Measurements from ENCODE around the gene PPP1R1B.

Gene PPP1R1B

GRCh38 chr17:39623356-39623950, 3.3 kb upstream of the PPP1R1B start:
- peak; percentile 91 for TF ChIP-seq CTCF (IDR thresholded peaks at IDR 0.05; ENCODE audit: control insufficient read depth, extremely low read depth, insufficient read depth)
- DNase-seq (ENCODE audit: low read depth): peak; percentile 58
- no peak overlapping the region for H3K4me3 ChIP-seq (ENCODE audit: low read depth, low read length)

- no peak for TF ChIP-seq CTCF (IDR thresholded peaks at IDR 0.05; ENCODE audit: control insufficient read depth, extremely low read depth, insufficient read depth)
- no peak for DNase-seq (ENCODE audit: low read depth)
- no peak overlapping the region for H3K4me3 ChIP-seq (ENCODE audit: low read depth, low read length)
These were observed 2.4 kb upstream of the PPP1R1B start for GRCh38 chr17:39624313-39624712.

GRCh38 chr17:39625198-39625785, 1.5 kb upstream of the PPP1R1B start:
- TF ChIP-seq CTCF (IDR thresholded peaks at IDR 0.05; ENCODE audit: control insufficient read depth, extremely low read depth, insufficient read depth): no peak
- DNase-seq (ENCODE audit: low read depth): no peak

GRCh38 chr17:39627047-39627711, 427 bp downstream of the PPP1R1B start:
- TF ChIP-seq CTCF (IDR thresholded peaks at IDR 0.05; ENCODE audit: control insufficient read depth, extremely low read depth, insufficient read depth): no peak
- H3K4me3 ChIP-seq (ENCODE audit: low read depth, low read length): no peak overlapping the region
- no peak for DNase-seq (ENCODE audit: low read depth)

More at GRCh38 chr17:39625198-39625785, 1.5 kb upstream of the PPP1R1B start:
- H3K4me3 ChIP-seq (ENCODE audit: low read depth, low read length): no peak overlapping the region

- no peak overlapping the region for H3K4me3 ChIP-seq (ENCODE audit: low read depth, low read length)
- TF ChIP-seq CTCF (IDR thresholded peaks at IDR 0.05; ENCODE audit: control insufficient read depth, extremely low read depth, insufficient read depth): no peak
- DNase-seq (ENCODE audit: low read depth): no peak
These were observed 1.2 kb downstream of the PPP1R1B start for GRCh38 chr17:39627712-39628516.

GRCh38 chr17:39628655-39629493, 2.1 kb downstream of the PPP1R1B start:
- no peak for TF ChIP-seq CTCF (IDR thresholded peaks at IDR 0.05; ENCODE audit: control insufficient read depth, extremely low read depth, insufficient read depth)
- no peak for DNase-seq (ENCODE audit: low read depth)
- H3K4me3 ChIP-seq (ENCODE audit: low read depth, low read length): no peak overlapping the region

All from LNCaP clone FGC (cell line).